HEK293 (cell line): ENCODE results near the gene RNF222.

ENCODE experiments used
- GFI1B ChIP-seq: fragments of 450-650 bp; formaldehyde crosslinking; IDR thresholded peaks from 2 replicates; pipeline ENCODE4 v1.5.1; 2016; ENCODE audit warnings: missing biosample characterization, missing genetic modification characterization
- GLIS1 ChIP-seq: fragments of 450-650 bp; formaldehyde crosslinking; IDR thresholded peaks from 2 replicates; pipeline ENCODE4 v1.5.1; 2016; ENCODE audit warnings: missing biosample characterization, missing genetic modification characterization
- HOXC10 ChIP-seq: sonication (generic); formaldehyde crosslinking; IDR thresholded peaks from 2 replicates; pipeline ENCODE4 v1.8.1; 2023; ENCODE audit warnings: mild to moderate bottlenecking, missing genetic modification reagents
- WT1 ChIP-seq: fragments of 450-650 bp; formaldehyde crosslinking; IDR thresholded peaks from 2 replicates; pipeline ENCODE4 v1.5.1; 2016; ENCODE audit warnings: missing biosample characterization, missing genetic modification characterization
- ZBTB21 ChIP-seq: fragments of 450-650 bp; formaldehyde crosslinking; IDR thresholded peaks from 2 replicates; pipeline ENCODE4 v1.5.1; 2017; ENCODE audit warnings: missing biosample characterization, missing genetic modification characterization
- ZFP41 ChIP-seq: fragments of 450-650 bp; formaldehyde crosslinking; IDR thresholded peaks from 2 replicates; pipeline ENCODE4 v1.5.1; 2016; ENCODE audit warnings: missing biosample characterization, missing genetic modification characterization, borderline replicate concordance
- ZFP69B ChIP-seq: fragments of 450-650 bp; formaldehyde crosslinking; IDR thresholded peaks from 2 replicates; pipeline ENCODE4 v1.5.1; 2016; ENCODE audit warnings: missing biosample characterization, missing genetic modification characterization
- ZNF133 ChIP-seq: fragments of 450-650 bp; formaldehyde crosslinking; IDR thresholded peaks from 2 replicates; pipeline ENCODE4 v1.5.1; 2016; ENCODE audit warnings: missing biosample characterization, missing genetic modification characterization
- ZNF169 ChIP-seq: fragments of 450-650 bp; formaldehyde crosslinking; IDR thresholded peaks from 2 replicates; pipeline ENCODE4 v1.5.1; 2016; ENCODE audit warnings: missing biosample characterization, missing genetic modification characterization
- ZNF184 ChIP-seq: fragments of 450-650 bp; IDR thresholded peaks from 2 replicates; pipeline ENCODE4 v1.5.1; 2018; ENCODE audit warnings: missing biosample characterization, mild to moderate bottlenecking, missing genetic modification characterization
- ZNF2 ChIP-seq: fragments of 450-650 bp; formaldehyde crosslinking; IDR thresholded peaks from 2 replicates; pipeline ENCODE4 v1.5.1; 2016; ENCODE audit warnings: missing biosample characterization, missing genetic modification characterization
- ZNF23 ChIP-seq: fragments of 450-650 bp; formaldehyde crosslinking; IDR thresholded peaks from 2 replicates; pipeline ENCODE4 v1.5.1; 2016; ENCODE audit warnings: missing biosample characterization, missing genetic modification characterization, borderline replicate concordance
- ZNF391 ChIP-seq: fragments of 450-650 bp; formaldehyde crosslinking; IDR thresholded peaks from 2 replicates; pipeline ENCODE4 v1.5.1; 2016; ENCODE audit warnings: low read depth, missing biosample characterization, missing genetic modification characterization, borderline replicate concordance
- ZNF48 ChIP-seq: fragments of 450-650 bp; formaldehyde crosslinking; IDR thresholded peaks from 2 replicates; pipeline ENCODE4 v1.5.1; 2016; ENCODE audit warnings: missing biosample characterization, missing genetic modification characterization
- ZNF510 ChIP-seq: fragments of 450-650 bp; formaldehyde crosslinking; IDR thresholded peaks from 2 replicates; pipeline ENCODE4 v1.5.1; 2018; ENCODE audit warnings: mild to moderate bottlenecking, missing genetic modification characterization, missing biosample characterization; ENCODE audit not compliant: insufficient replicate concordance
- ZNF571 ChIP-seq: fragments of 450-650 bp; formaldehyde crosslinking; IDR thresholded peaks from 2 replicates; pipeline ENCODE4 v1.5.0; 2017; ENCODE audit warnings: missing biosample characterization, missing genetic modification characterization
- ZNF596 ChIP-seq: fragments of 450-650 bp; IDR thresholded peaks from 2 replicates; pipeline ENCODE4 v1.5.0; 2018; ENCODE audit warnings: missing biosample characterization, mild to moderate bottlenecking, missing genetic modification characterization, moderate library complexity
- ZNF610 ChIP-seq: fragments of 450-650 bp; formaldehyde crosslinking; IDR thresholded peaks from 2 replicates; pipeline ENCODE4 v1.5.1; 2016; ENCODE audit warnings: missing biosample characterization, missing genetic modification characterization, borderline replicate concordance
- ZNF660 ChIP-seq: fragments of 450-650 bp; IDR thresholded peaks from 2 replicates; pipeline ENCODE4 v1.5.1; 2018; ENCODE audit warnings: missing biosample characterization, mild to moderate bottlenecking, missing genetic modification characterization
- ZNF777 ChIP-seq: fragments of 450-650 bp; formaldehyde crosslinking; IDR thresholded peaks from 2 replicates; pipeline ENCODE4 v1.5.1; 2017; ENCODE audit warnings: missing biosample characterization, missing genetic modification characterization, borderline replicate concordance
- ZNF785 ChIP-seq: fragments of 450-650 bp; formaldehyde crosslinking; IDR thresholded peaks from 2 replicates; pipeline ENCODE4 v1.5.1; 2016; ENCODE audit warnings: missing biosample characterization, missing genetic modification characterization
- TF ChIP-seq, protein P1 (sequence below): fragments of 450-650 bp; formaldehyde crosslinking; IDR thresholded peaks from 2 replicates; pipeline ENCODE4 v1.5.1; 2016; ENCODE audit warnings: missing biosample characterization, missing genetic modification characterization, borderline replicate concordance
- TF ChIP-seq, protein P2 (sequence below): fragments of 450-650 bp; formaldehyde crosslinking; IDR thresholded peaks from 2 replicates; pipeline ENCODE4 v1.5.1; 2016; ENCODE audit warnings: missing biosample characterization, missing genetic modification characterization
- TF ChIP-seq, protein P3 (sequence below): fragments of 450-650 bp; formaldehyde crosslinking; IDR thresholded peaks from 2 replicates; pipeline ENCODE4 v1.5.1; 2016; ENCODE audit warnings: missing biosample characterization, missing genetic modification characterization
- TF ChIP-seq, protein P4 (sequence below): fragments of 450-650 bp; formaldehyde crosslinking; IDR thresholded peaks from 2 replicates; pipeline ENCODE4 v1.5.1; 2016; ENCODE audit warnings: missing biosample characterization, missing genetic modification characterization
- TF ChIP-seq, protein P5 (sequence below): fragments of 450-650 bp; formaldehyde crosslinking; IDR thresholded peaks from 2 replicates; pipeline ENCODE4 v1.5.1; 2016; ENCODE audit warnings: missing biosample characterization, missing genetic modification characterization, low read depth

RNF222 gene

DNA sequence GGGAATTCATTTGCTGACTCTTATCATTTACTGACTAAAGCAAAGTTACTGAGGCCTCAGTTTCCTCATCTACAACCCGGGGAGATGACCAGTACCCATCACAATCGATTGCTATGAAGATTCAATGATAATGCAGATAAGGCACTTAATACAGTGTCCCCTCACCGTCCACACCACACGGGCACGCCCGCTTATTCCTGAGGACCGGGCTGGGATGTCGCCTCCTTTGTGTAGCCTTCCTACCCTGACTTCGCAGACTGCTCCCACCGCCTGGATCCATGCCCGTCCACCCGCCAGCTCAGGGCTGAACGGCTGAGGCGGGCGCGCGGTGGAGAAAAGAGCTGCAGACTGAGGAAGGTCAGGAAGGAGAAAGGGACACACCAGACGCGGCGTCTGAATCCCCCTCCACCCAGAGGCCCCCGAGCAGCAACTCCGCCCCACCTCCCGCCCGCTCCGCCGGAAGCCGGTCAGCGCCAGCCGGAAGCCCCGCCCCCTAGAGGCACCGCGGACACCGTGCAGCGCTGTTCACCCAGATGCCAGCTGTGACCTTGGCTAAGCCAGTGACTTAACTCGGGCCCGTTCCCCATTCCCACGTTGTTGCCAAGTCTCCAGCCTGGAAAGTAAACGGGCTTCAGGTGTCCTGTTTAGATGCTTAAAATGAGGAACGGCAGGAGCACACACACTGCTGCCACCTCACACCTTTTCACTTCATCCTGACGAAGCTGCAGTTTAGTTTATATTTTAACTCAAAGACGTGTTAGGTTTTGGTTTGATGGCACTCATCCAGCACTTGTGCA, 21.2 kb downstream of the RNF222 start, which contains the start of gene KRABD2 (continued):
- TF ChIP-seq, protein P1, sequence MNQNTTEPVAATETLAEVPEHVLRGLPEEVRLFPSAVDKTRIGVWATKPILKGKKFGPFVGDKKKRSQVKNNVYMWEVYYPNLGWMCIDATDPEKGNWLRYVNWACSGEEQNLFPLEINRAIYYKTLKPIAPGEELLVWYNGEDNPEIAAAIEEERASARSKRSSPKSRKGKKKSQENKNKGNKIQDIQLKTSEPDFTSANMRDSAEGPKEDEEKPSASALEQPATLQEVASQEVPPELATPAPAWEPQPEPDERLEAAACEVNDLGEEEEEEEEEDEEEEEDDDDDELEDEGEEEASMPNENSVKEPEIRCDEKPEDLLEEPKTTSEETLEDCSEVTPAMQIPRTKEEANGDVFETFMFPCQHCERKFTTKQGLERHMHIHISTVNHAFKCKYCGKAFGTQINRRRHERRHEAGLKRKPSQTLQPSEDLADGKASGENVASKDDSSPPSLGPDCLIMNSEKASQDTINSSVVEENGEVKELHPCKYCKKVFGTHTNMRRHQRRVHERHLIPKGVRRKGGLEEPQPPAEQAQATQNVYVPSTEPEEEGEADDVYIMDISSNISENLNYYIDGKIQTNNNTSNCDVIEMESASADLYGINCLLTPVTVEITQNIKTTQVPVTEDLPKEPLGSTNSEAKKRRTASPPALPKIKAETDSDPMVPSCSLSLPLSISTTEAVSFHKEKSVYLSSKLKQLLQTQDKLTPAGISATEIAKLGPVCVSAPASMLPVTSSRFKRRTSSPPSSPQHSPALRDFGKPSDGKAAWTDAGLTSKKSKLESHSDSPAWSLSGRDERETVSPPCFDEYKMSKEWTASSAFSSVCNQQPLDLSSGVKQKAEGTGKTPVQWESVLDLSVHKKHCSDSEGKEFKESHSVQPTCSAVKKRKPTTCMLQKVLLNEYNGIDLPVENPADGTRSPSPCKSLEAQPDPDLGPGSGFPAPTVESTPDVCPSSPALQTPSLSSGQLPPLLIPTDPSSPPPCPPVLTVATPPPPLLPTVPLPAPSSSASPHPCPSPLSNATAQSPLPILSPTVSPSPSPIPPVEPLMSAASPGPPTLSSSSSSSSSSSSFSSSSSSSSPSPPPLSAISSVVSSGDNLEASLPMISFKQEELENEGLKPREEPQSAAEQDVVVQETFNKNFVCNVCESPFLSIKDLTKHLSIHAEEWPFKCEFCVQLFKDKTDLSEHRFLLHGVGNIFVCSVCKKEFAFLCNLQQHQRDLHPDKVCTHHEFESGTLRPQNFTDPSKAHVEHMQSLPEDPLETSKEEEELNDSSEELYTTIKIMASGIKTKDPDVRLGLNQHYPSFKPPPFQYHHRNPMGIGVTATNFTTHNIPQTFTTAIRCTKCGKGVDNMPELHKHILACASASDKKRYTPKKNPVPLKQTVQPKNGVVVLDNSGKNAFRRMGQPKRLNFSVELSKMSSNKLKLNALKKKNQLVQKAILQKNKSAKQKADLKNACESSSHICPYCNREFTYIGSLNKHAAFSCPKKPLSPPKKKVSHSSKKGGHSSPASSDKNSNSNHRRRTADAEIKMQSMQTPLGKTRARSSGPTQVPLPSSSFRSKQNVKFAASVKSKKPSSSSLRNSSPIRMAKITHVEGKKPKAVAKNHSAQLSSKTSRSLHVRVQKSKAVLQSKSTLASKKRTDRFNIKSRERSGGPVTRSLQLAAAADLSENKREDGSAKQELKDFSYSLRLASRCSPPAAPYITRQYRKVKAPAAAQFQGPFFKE (tag by site-specific recombination), result no peak
- TF ChIP-seq GLIS1 (tag by site-specific recombination) (peak; percentile 49), ZNF2 (tag by site-specific recombination) (peak; percentile 85), ZNF133 (tag by site-specific recombination) (no peak), WT1 (0 out of 2 replicates have a peak, but pooled peaks have one; percentile 46), ZNF785 (no peak), ZNF184 (tag by site-specific recombination) (no peak; the same call in 1 of the 2 replicates), ZNF596 (no peak), GFI1B (tag by site-specific recombination) (0 out of 2 replicates have a peak, but pooled peaks have one; percentile 26), ZFP41 (tag by site-specific recombination) (no peak), ZNF48 (tag by site-specific recombination) (no peak), ZNF510 (no peak), ZNF777 (tag by site-specific recombination) (no peak), HOXC10 (CRISPR knock-in tag) (no peak), ZFP69B (tag by site-specific recombination) (peak; percentile 30; the same call in 1 of the 2 replicates), ZNF660 (peak; percentile 92), ZNF23 (no peak), ZNF169 (tag by site-specific recombination) (no peak), ZNF571 (no peak), ZNF391 (tag by site-specific recombination) (peak; percentile 61; the same call in 1 of the 2 replicates), ZNF610 (peak; percentile 20; the same call in 1 of the 2 replicates), ZBTB21 (tag by site-specific recombination) (no peak)
- TF ChIP-seq, protein P2, sequence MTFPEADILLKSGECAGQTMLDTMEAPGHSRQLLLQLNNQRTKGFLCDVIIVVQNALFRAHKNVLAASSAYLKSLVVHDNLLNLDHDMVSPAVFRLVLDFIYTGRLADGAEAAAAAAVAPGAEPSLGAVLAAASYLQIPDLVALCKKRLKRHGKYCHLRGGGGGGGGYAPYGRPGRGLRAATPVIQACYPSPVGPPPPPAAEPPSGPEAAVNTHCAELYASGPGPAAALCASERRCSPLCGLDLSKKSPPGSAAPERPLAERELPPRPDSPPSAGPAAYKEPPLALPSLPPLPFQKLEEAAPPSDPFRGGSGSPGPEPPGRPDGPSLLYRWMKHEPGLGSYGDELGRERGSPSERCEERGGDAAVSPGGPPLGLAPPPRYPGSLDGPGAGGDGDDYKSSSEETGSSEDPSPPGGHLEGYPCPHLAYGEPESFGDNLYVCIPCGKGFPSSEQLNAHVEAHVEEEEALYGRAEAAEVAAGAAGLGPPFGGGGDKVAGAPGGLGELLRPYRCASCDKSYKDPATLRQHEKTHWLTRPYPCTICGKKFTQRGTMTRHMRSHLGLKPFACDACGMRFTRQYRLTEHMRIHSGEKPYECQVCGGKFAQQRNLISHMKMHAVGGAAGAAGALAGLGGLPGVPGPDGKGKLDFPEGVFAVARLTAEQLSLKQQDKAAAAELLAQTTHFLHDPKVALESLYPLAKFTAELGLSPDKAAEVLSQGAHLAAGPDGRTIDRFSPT, result peak; percentile 99
- TF ChIP-seq, protein P3, sequence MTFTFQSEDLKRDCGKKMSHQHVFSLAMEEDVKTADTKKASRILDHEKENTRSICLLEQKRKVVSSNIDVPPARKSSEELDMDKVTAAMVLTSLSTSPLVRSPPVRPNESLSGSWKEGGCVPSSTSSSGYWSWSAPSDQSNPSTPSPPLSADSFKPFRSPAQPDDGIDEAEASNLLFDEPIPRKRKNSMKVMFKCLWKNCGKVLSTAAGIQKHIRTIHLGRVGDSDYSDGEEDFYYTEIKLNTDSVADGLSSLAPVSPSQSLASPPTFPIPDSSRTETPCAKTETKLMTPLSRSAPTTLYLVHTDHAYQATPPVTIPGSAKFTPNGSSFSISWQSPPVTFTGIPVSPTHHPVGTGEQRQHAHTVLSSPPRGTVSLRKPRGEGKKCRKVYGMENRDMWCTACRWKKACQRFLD (tag by site-specific recombination), result no peak
- TF ChIP-seq, protein P4, sequence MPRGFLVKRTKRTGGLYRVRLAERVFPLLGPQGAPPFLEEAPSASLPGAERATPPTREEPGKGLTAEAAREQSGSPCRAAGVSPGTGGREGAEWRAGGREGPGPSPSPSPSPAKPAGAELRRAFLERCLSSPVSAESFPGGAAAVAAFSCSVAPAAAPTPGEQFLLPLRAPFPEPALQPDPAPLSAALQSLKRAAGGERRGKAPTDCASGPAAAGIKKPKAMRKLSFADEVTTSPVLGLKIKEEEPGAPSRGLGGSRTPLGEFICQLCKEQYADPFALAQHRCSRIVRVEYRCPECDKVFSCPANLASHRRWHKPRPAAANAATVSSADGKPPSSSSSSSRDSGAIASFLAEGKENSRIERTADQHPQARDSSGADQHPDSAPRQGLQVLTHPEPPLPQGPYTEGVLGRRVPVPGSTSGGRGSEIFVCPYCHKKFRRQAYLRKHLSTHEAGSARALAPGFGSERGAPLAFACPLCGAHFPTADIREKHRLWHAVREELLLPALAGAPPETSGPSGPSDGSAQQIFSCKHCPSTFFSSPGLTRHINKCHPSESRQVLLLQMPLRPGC (tag by site-specific recombination), result peak; percentile 47; the same call in 1 of the 2 replicates
- TF ChIP-seq, protein P5, sequence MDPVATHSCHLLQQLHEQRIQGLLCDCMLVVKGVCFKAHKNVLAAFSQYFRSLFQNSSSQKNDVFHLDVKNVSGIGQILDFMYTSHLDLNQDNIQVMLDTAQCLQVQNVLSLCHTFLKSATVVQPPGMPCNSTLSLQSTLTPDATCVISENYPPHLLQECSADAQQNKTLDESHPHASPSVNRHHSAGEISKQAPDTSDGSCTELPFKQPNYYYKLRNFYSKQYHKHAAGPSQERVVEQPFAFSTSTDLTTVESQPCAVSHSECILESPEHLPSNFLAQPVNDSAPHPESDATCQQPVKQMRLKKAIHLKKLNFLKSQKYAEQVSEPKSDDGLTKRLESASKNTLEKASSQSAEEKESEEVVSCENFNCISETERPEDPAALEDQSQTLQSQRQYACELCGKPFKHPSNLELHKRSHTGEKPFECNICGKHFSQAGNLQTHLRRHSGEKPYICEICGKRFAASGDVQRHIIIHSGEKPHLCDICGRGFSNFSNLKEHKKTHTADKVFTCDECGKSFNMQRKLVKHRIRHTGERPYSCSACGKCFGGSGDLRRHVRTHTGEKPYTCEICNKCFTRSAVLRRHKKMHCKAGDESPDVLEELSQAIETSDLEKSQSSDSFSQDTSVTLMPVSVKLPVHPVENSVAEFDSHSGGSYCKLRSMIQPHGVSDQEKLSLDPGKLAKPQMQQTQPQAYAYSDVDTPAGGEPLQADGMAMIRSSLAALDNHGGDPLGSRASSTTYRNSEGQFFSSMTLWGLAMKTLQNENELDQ (tag by site-specific recombination), result no peak
